Colonic mucosa (tissue), 4 donors: Measurements from ENCODE around the gene CAMTA1. TPM values are rescaled to one million over a fixed set of nuclear protein-coding genes. Genes with fewer than 3 reads are reported as not detected.

Source experiments
- DNase-seq: peaks from one replicate; pipeline ENCODE4 v3.0.0-alpha.2; 2020
- H3K27ac ChIP-seq: fragments of 200-600 bp; one replicate; pipeline ENCODE4 v1.8.0; 2021
- H3K27me3 ChIP-seq: fragments of 200-600 bp; one replicate; pipeline ENCODE4 v1.8.0; 2021
- H3K36me3 ChIP-seq: fragments of 200-600 bp; one replicate; pipeline ENCODE4 v1.8.0; 2021
- H3K4me1 ChIP-seq: fragments of 200-600 bp; one replicate; pipeline ENCODE4 v1.8.0; 2021; ENCODE audit warnings: mild to moderate bottlenecking
- H3K4me3 ChIP-seq: fragments of 200-600 bp; one replicate; pipeline ENCODE4 v1.8.0; 2021
- H3K9ac ChIP-seq, 2 donors: one replicate each; pipeline ENCODE4 v1.7.0; 2013; ENCODE audit warnings: control low read depth in 2 of 2, low read depth in 2 of 2, low read length in 2 of 2
- H3K9me3 ChIP-seq: fragments of 200-600 bp; one replicate; pipeline ENCODE4 v1.8.0; 2021
- intact Hi-C: fragments of 100-400 bp; cut with DNase I; formaldehyde crosslinking; loops from one replicate; pipeline ENCODE4 v1.14.1; 2022
- total RNA-seq, 2 donors: library from RNA; stranded (reverse); fragmentation: NEBNext Ultra II Directional in 1 of 2; extraction: Animal tissue kit (Norgen Biotek cat#: 25700) in 1 of 2; gene quantifications; one replicate each; pipeline ENCODE4 v1.2.1, GENCODE V29; 2021
- TF ChIP-seq, protein P1 (sequence below): fragments of 200-600 bp; IDR thresholded peaks from one replicate; pipeline ENCODE4 v1.8.0; 2022; ENCODE audit warnings: antibody characterized with exemption, mild to moderate bottlenecking
- donor health status: healthy.
- donor health status: DM: no; HTN: no; CAD: no.
- donor health status: DM: no; HTN: no; CAD: no.

CAMTA1 gene
- total RNA-seq, 2 donors from 2014 or later, result 76.8 to 92.8 TPM

DNA sequence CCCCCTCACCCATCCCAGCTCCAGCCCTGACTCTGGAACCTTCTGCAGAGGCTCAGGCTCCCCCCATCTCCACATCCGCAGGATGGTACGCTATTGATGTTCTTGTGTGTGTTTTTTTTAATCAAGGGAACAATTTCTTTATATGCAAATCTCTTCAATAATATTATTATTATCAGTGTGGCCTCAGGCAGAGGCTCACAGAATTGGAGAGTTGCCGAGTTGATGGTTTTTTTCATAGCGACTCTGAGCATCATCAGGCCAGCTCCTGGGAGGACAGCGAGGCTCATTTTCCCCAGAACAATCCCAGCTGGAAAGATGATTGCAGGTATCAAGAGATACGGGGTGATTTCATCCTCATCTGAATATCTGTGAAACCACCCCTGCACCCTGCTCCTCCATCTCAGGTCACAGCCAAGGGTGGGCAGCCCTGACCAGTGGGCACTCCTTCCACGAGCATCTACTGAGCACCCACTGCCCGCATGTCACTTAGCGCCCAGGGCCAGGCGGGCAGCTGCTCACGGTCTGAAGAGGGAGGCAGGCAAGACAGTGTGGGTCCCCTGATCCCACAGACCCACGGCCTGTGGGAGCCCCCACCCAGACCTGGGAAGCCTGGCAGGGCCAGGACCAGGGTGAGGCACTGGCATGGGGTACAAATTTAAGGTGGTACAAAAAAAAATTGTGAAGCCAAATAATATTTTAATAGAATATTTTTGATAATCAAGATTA is 740.2 kb downstream of the CAMTA1 start:
- Histone ChIP-seq H3K9me3 (no peaks in the 10 kb centered on the region), H3K27ac (no peak overlapping the region), H3K4me1 (no peaks in the 10 kb centered on the region), H3K36me3 (no peaks in the 10 kb centered on the region), H3K27me3 (no peaks in the 10 kb centered on the region), H3K4me3 (no peak overlapping the region), H3K9ac (no peak overlapping the region)
- no peak for DNase-seq
- intact Hi-C loops, result no loop called here
- TF ChIP-seq, protein P1, sequence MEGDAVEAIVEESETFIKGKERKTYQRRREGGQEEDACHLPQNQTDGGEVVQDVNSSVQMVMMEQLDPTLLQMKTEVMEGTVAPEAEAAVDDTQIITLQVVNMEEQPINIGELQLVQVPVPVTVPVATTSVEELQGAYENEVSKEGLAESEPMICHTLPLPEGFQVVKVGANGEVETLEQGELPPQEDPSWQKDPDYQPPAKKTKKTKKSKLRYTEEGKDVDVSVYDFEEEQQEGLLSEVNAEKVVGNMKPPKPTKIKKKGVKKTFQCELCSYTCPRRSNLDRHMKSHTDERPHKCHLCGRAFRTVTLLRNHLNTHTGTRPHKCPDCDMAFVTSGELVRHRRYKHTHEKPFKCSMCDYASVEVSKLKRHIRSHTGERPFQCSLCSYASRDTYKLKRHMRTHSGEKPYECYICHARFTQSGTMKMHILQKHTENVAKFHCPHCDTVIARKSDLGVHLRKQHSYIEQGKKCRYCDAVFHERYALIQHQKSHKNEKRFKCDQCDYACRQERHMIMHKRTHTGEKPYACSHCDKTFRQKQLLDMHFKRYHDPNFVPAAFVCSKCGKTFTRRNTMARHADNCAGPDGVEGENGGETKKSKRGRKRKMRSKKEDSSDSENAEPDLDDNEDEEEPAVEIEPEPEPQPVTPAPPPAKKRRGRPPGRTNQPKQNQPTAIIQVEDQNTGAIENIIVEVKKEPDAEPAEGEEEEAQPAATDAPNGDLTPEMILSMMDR, result no peak

DNA sequence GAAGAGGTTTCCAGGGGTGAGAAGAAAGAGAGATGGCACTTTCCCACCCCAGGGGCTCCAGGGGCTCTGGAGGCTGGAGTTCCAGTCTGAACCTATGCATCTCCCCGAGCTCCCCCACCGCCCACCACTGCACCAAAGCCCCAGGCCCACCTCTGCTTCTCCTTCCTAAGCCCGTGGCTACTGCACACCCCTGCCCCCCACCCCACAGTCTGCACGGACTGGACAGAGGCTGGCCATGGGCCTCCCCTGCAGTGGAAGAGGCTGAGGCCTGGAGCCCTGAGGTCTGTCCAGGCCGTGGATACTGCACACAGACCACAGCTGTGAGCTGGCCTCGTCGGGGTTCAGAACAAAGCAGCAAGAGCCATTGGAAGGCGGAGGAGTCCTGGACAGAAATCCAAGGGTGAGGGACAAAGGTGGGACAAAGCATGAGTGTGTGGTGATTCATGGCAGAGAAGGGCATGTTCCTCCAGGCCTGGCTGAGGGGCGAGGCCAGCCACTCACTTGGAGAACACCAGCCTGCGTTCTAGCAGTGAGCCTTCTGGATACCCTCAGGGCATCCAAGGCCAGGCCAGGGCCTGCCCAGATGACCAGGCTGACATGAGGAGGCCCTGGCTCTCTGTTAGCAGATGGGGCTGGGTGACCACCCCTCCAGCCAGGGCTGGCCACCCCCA is 741.1 kb downstream of the CAMTA1 start:
- Histone ChIP-seq H3K4me3 (no peak overlapping the region), H3K9me3 (no peaks in the 10 kb centered on the region), H3K27me3 (no peaks in the 10 kb centered on the region), H3K27ac (no peak overlapping the region), H3K4me1 (no peaks in the 10 kb centered on the region), H3K36me3 (no peaks in the 10 kb centered on the region), H3K9ac (no peak overlapping the region)
- intact Hi-C loops, result no loop called here
- TF ChIP-seq, protein P1, result no peak
- no peak for DNase-seq

DNA sequence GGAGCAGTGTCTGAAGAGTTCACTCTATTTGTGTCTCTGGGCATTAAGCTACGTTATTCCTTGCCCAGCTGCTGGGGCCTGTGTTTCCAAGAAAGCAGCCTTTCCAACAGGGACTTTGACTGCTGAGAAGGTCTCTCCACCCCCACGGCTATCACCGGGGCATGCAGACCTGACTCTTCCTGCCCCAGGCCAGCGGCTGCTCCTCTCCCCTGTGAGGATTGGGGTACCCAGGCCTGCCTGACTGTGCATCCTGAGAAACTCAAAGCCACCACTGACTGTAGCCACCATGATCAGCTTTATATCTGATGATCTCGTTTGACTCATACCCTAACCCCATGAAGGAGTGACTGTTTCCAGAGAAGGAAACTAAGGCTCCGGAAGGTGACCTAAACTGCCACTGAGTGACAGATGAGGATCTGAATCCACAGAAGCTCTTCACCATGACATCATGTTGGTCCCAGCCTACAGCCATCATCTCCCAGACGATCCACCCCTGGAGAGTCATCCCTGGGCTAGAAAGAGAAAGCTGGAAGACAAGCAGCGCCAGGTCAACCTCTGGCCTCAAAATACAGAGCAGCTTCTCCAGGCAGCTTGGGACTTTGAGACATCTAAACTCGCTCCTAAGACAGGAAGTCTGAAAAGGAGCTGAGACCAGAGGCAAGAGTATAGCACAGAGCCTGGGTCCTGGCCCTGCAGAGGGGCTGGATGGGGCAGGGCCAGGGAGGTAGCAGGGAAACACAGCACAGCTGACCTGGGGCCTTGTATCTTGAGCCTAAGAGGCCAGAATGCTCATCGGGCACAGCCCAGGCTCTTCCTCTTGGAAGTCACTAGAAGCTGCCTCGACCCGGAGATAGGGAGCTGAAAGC is 741.8 kb downstream of the CAMTA1 start:
- DNase-seq, result no peak
- TF ChIP-seq, protein P1, result no peak
- intact Hi-C loops, result no loop called here
- H3K9ac ChIP-seq, result no peak overlapping the region
- H3K4me3 ChIP-seq, result no peak overlapping the region
- no peaks in the 10 kb centered on the region for H3K4me1 ChIP-seq
- H3K36me3 ChIP-seq, result no peaks in the 10 kb centered on the region
- no peaks in the 10 kb centered on the region for H3K9me3 ChIP-seq
- no peaks in the 10 kb centered on the region for H3K27me3 ChIP-seq
- H3K27ac ChIP-seq, result no peak overlapping the region

DNA sequence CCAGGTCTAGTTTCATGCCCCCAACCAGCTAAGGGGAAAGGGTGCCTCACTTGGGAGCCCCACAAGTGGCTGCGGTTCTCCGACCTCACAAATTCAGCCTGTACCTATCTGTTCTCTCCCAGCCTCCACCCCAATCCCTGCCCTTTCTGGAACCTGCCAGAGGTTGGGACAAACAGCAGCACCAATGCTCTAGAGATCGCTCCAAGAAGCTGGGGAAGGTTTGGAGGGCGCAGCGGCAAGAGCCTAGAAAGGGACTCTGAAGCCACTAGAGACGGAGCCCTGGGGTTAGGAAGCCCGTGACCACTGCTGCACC is 742.4 kb downstream of the CAMTA1 start:
- TF ChIP-seq, protein P1, result no peak
- H3K27me3 ChIP-seq, result no peaks in the 10 kb centered on the region
- H3K4me1 ChIP-seq, result no peaks in the 10 kb centered on the region
- DNase-seq, result no peak
- H3K9me3 ChIP-seq, result no peaks in the 10 kb centered on the region
- intact Hi-C loops, result no loop called here
- no peak overlapping the region for H3K27ac ChIP-seq
- H3K36me3 ChIP-seq, result no peaks in the 10 kb centered on the region
- no peak overlapping the region for H3K4me3 ChIP-seq
- H3K9ac ChIP-seq, result no peak overlapping the region

DNA sequence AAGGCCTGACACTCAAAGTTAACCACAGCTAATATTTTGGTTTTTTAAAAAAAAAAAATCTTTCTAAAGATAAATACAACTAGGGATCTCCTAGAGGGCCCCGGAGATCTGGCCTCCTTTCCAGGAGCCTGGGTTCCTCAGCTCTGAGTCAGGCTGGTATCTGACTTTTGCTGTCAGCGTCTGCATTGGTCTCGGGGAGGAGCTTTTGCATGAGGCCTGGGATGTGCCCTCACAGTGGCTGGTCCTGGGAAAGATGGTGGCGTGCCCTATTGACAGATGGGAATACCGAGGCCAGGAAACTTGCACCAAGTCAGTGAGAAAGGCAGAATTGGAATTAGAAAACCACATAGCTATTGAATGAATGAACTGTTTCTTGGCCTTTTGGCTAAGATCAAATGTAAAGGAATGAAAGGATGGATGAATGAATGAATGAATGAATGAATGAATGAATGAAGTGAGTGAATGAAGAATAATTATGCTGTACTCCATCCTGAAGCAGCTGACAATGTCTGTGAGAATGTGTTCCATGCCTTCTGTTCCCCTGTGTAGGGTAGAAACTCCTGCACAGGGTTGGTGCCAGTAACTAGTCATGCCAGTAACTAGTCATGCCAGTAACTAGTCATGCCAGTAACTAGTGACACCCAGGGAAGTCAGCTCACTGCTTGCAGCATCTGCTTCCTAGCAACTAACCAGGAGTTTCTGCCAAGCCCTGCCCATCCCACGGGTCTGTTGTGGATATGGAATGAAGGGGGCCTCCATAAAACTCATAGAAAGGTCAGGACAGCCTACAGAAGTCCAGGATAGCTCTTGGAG is 743.3 kb downstream of the CAMTA1 start:
- no peaks in the 10 kb centered on the region for H3K4me1 ChIP-seq
- intact Hi-C loops, result no loop called here
- TF ChIP-seq, protein P1, result no peak
- DNase-seq, result no peak
- H3K4me3 ChIP-seq, result no peak overlapping the region
- H3K36me3 ChIP-seq, result no peaks in the 10 kb centered on the region
- H3K9me3 ChIP-seq, result no peaks in the 10 kb centered on the region
- no peaks in the 10 kb centered on the region for H3K27me3 ChIP-seq
- H3K27ac ChIP-seq, result no peak overlapping the region
- no peak overlapping the region for H3K9ac ChIP-seq
